ENCODE results near the gene ECE1. TPM values are rescaled to one million over a fixed set of nuclear protein-coding genes. Genes with fewer than 3 reads are reported as not detected.

Gene ECE1
- total and polyA plus RNA-seq, 9 of the 15 experiments (the other 6 are each of a cell fraction or from before 2014, with no cell fraction given), result 0.56 to 34.8 (median 11.0) TPM

GRCh38 chr1:21249940-21250493 lies 40.2 kb downstream of the ECE1 start:
- DNase-seq (ENCODE audit: extremely low read depth in 1 of 4, low spot score in 3 of 4) (no peak), ATAC-seq (no peak), FAIRE-seq (no peak)
- CTCF ChIA-PET (ENCODE audit: low intra/inter-chr PET ratio), result no interaction called here
- no peaks in the 10 kb centered on the region for H3K79me2 ChIP-seq (ENCODE audit: control insufficient read depth, insufficient read depth, low read length)
- no peaks in the 10 kb centered on the region for H3K9me3 ChIP-seq (replicated peaks; ENCODE audit: control insufficient read depth, insufficient read depth, low read depth, low read length)
- H3K4me2 ChIP-seq (ENCODE audit: insufficient read depth, low read length), result no peak overlapping the region
- no peak overlapping the region for H2AFZ ChIP-seq (ENCODE audit: low read depth, low read length)
- no peak overlapping the region for H3K4me3 ChIP-seq
- TF ChIP-seq HDAC6 (IDR thresholded peaks at IDR 0.05; ENCODE audit: low read depth, low read length), result no peak
- TF ChIP-seq HNRNPK (IDR thresholded peaks at IDR 0.05; ENCODE audit: low read depth, low read length, poor library complexity, severe bottlenecking), result no peak
- no peak for TF ChIP-seq ZNF224 (CRISPR knock-in tag; IDR thresholded peaks at IDR 0.05)
- TF ChIP-seq ZFP36 (IDR thresholded peaks at IDR 0.05; ENCODE audit: low read depth, low read length, partially characterized antibody), result no peak
- TF ChIP-seq ZNF696 (CRISPR knock-in tag; conservative IDR thresholded peaks at IDR 0.05), result no peak
- TF ChIP-seq SETDB1 (IDR thresholded peaks at IDR 0.05; ENCODE audit: low read length), result no peak
- TF ChIP-seq CEBPG (CRISPR knock-in tag; IDR thresholded peaks at IDR 0.05), result no peak
- TF ChIP-seq CEBPG (tag; conservative IDR thresholded peaks at IDR 0.05 in 1 of 2, IDR thresholded peaks at IDR 0.05 in 1 of 2), result no peak
- intact Hi-C loops (cut with micrococcal nuclease), result no loop called here
- POLR2A ChIA-PET, result interaction anchor here (0.6 to 0.8 kb wide), 3 partner anchors 8 to 52 kb away, joined by 3 to 5 read pairs (median 3); no protein-coding TSS in a partner anchor
- BruUV-seq (replicated peaks), result no TSS peak
- H3K36me3 ChIP-seq (ENCODE audit: control insufficient read depth, insufficient read depth, low read length), result peaks cover 7% of the 10 kb centered on the region
- 0 out of 5 replicates have a peak, but pooled peaks cover 0 to 3% of the 10 kb centered on the region in 2 experiments for H3K4me1 ChIP-seq (replicated peaks in 1 of 2; ENCODE audit: control insufficient read depth in 2 of 2, insufficient read depth in 2 of 2, low read length in 2 of 2)
- in situ Hi-C loops (cut with MboI), result loop anchor here (10.0 kb wide), 2 partner anchors 225 to 405 kb away; no protein-coding TSS in a partner anchor
- H4K20me1 ChIP-seq (replicated peaks; ENCODE audit: control insufficient read depth, insufficient read depth, low read length), result peaks cover 6% of the 10 kb centered on the region
- H3K9ac ChIP-seq (ENCODE audit: insufficient read depth in 1 of 2, low read depth in 2 of 2, low read length in 2 of 2), result no peak overlapping the region
- no peaks in the 10 kb centered on the region for H3K27me3 ChIP-seq (ENCODE audit: control insufficient read depth in 2 of 2, insufficient read depth in 2 of 2, low read length in 2 of 2)
- no peaks in the 10 kb centered on the region for H3K9me1 ChIP-seq (ENCODE audit: control insufficient read depth, insufficient read depth, low read length)
- H3K27ac ChIP-seq (ENCODE audit: extremely low read depth, low read depth, low read length), result no peak overlapping the region
- 72% methylated on average over 9 of the region's 9 CpGs for WGBS (ENCODE audit: insufficient coverage, low coverage, missing lambda C conversion rate)
